Dedifferentiated amniotic fluid mesenchymal stem cell (primary cell): ENCODE results near the gene SPATA2L.

Experiments used
- DNase-seq: peaks from one replicate; pipeline ENCODE4 v3.0.0-alpha.2; 2016; ENCODE audit errors: extremely low spot score

Gene SPATA2L

DNA sequence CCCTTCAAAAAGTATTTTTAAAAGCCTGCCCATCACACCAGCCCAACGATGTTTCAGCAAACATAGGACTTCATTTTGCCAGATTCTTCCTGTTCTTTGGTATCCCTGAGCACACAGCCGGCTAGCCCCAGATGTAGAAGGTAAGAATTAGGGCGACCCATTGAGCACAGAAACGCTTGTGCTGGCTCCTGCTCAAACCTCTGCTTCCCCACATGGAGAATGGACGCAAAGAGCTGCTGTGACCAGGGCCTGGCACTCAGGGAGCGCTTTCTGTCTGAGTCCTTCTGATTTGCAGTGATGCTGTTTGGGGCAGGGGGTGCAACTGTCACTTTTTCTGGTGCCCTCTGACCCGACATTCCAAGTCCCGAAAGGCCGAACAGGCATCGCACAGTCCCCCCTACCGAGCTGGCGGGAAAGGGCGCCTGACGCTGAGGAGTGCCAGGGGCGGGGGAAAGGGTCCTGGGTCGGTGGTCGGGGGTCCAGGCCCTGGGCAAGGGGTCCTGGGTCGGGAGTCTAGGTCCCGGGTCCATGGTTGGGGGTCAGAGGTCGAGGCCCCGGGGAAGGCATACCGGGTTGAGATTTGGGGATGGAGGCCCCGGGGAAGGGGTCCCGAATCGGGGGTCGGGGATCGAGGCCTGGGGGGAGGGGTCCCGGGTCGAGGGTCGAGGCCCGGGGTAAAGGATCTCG, 44.9 kb downstream of the SPATA2L start:
- no peak for DNase-seq

DNA sequence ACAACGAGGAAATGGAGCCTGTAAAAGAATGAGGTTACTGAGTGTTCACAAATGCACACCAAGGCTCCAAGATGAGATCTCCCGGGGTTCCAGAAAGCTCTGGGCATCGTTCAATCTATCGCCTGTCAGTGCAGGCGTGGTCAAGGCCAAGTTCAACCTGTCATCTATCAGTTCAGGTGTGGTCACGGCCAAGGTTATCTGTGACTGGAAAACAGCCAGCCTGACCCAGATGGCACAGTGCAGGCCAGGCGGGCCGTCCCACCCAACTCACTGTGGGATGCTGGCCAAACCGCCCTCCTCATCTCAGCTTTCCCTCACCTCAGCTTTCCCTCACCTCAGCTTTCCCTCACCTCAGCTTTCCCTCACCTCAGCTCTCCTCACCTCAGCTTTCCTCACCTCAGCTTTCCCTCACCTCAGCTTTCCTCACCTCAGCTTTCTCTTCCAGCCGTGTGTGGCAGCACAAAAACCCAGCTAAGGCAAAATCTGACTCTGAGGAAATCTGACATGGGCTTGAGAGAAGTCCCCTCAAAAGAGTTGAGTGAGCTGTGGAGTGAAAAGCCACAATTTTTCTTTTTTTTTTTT, 46.4 kb downstream of the SPATA2L start:
- DNase-seq = no peak

DNA sequence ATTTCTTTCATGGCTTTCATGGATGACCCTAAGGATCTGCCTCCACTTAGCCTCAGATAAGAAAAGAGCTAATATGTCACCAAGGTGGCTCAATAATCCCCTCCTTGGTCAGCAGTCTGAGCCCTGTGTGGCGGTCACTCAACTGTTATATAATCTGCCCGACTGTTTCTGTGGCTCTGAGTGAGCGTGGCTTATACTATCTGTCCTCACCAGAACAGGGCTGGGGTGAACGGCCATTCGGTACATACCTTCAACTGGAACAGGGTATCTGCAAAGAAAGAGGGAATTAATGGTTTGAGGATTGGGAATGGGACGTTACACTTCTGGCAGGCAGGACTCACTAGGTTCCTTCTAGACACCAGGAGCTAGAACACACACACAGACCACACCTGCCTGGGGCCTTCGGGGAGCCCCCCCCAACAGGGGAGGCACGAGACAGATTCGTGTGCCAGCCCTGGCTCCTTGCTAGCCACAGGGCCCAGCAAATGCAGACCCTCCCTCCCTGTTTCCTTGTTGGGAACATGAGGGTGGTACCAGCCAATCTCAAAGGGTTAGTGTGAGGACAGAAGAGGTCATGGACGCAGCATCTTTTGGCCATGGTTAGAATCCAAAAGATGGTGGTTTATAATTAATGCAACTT, 47.7 kb downstream of the SPATA2L start:
- DNase-seq = no peak

DNA sequence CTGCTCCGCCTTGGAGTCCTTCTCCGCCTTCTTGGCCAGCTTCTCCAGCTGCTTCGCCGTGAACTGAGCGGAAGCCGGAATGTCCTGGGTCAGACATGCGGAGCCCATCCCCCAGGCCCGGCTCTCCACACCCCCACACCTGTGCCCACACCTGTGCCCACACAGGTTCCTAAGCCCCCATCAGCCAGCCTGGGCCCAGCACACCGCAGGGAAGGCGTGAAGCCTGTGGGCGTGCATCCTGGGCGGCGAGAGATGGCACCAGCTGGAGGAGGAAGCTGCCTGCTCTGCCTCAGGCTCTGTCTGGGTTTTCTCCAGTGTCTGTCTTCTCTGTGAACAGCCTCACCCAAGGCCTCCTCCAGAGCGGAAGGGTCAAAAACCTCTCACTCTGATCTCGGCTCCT, 49.9 kb downstream of the SPATA2L start:
- DNase-seq = no peak

DNA sequence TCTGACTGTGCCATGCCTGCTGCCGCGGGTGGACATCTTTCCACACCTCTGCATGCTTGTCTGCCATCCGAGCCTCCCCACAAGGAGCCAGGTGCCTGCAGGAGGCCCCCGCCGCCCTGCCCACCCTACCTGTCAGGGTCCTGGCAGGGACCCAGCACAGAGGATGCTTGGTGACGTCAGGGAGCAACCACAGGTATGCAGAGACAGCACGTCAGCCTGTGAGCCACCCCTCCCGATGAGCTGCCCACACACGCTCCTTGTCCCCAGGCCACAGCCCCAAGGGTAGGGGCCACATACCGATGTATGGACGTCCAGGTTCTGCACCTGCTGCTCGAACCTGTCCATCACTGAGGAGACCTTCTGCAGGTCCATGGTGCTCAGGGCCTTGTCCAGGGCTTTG, 54.6 kb downstream of the SPATA2L start:
- DNase-seq = no peak
